HT1080 (cell line): ENCODE data around the gene CRYBB2. TPM values are rescaled to one million over a fixed set of nuclear protein-coding genes. Genes with fewer than 3 reads are reported as not detected.
"Not testable (repeated sequence)": the region's sequence is repeated elsewhere in the genome, so short reads cannot be mapped to it uniquely, and the experiment has no call there.

Source experiments
- DNase-seq: peaks from one replicate; pipeline ENCODE4 v3.0.0-alpha.2; 2015; ENCODE audit warnings: low read depth
- total RNA-seq: library from RNA; depleted of rRNA; stranded (reverse); fragments of >200 nt; shearing (Covaris generic); gene quantifications from 2 replicates; pipeline ENCODE4 v1.2.3, GENCODE V29; 2014

CRYBB2 gene
- total RNA-seq, 1 experiment from 2014 or later: not detected

DNA sequence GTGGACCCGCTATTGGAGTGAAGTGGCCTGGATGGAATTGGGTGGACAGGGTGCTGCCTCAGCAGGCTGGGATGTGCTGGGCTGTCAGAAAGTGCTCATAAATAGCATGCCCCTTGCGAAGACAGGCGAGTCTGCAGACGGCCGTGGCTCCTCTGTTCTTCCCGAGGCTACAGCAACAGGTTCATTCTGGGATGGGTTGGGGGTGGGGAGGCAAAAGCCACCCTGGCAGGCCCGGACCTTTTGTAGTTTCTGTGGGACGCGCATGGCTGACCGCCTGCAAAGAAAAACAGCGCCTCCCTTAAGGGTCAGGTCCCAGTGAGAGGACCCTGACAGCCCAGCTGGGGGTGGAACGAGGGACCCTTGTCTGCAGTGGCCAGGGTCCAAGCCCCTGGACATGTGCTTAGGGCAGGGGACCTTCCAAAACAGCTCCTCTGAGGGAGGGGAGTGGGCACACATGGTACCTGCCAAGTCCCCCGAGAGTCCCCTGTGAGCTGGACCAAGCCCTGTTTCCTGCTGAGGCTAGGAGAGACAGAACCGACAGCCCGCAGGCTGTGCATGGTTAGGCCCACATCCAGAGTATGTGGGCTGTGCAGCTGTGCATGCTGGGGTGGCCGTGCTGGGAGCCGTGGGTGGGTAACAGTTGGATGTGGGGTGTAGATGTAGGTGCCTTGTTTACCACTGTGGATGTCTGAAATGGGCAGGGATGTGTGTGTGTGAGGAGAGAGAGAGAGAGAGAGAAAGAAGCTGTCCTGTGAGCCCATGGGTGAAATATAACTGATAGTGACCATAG lies 19.5 kb upstream of the CRYBB2 start, which contains the start of gene CRYBB3:
CRYBB3 (plus strand) TSS at position 128 of the 790 bp plus-strand sequence. CDS start 1,539 bp downstream, outside the sequence.
- no peak for DNase-seq

DNA sequence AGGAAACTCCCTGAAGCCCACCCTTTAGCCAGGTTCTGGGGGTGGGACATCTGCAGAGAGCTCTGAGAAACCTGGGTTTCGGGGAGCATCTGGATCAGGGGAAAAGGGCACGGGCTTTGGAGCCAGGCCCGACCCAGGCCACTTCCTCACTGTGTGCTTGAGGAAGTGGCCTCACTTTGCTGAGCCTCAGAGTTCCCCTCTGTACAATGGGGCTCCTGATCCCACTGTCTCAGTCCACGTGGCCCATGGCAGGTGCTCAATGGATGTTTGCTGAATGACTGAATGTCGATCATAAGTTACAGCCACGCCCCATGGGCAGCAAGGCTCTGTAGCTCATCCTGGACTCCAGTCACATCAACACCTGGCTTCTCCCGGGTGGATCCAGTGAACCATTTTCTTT lies 18.5 kb upstream of the CRYBB2 start:
- no peak for DNase-seq

DNA sequence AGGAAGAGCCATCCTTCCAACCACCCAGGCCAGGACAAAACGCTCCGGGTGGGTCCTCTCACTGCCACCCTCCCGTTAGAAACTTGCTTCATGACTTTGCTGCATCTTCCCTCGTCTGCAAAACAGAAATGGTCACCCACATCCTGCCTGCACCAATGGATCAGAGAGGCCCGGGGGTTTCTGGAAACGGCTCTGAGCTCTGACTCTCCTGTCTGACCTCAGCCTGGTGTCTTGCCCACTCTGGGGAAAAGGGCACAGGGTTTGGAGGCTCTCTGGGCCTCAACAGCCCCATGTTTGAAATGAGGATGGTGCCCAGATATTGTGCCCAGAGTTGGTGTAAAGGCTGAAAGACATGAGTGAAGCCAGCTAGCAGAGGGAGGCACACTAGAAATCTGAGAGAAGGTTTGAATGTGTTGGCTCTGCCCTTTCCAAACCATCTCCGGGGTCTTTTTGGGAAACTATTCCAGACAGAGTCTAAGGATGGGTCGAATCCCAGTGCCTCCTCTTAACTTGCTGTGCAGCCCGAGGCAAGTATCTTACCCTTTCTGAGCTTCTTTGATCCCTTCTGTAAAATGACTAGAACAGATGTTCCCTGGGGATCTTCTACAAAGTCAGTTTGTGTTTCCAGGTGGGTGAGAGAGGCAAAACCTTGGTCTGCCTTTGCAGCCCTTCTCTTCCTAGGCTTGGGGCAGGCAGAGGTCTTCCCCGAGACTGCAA lies 17.7 kb upstream of the CRYBB2 start:
- DNase-seq: no peak

DNA sequence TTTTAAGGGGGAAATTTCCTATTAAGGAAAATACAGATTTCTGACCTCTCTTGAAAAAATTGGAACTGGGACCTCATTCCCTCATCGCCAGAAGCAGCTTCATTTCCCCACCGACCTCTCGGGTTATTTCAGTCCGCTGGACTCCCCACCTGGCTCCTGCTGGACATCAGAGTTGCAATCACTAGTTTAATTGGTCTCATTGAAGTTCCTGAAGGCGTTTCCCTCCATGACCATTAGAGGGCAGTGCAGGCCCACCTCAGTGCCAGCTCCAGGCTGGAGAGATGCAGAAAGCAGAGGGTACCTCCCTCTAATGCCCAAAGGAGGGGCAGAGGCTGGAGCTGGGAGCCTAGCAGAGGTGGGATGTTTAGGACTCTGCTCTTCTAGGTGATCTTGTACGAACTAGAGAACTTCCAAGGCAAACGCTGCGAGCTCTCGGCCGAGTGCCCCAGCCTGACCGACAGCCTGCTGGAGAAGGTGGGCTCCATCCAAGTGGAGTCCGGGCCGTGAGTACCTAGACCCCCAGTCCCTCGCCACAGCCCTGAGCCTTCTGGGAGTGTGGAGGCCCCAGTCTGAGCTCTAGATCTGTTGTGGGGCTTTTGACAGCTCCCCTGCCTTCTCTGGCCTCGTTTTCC lies 17.0 kb upstream of the CRYBB2 start:
- peak; percentile 54 for DNase-seq

DNA sequence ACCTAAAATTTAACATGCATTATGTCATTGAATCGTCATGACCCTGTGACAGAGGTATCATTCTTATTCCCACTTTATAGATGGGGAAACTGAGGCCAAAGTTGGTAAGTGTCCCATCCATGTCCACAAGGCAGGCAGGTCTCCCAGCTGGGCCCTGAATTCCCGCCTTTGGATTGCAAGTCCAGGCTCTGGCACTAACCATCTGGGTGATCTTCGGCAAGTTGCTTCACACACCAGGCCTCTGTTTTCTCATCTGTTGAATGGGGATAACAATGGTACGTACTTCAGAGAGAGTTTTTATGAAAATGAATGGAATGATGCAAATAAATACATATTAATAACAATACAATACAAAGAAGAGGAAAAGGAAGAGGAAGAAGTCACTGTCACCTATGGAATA lies 16.4 kb upstream of the CRYBB2 start:
- DNase-seq: no peak

DNA sequence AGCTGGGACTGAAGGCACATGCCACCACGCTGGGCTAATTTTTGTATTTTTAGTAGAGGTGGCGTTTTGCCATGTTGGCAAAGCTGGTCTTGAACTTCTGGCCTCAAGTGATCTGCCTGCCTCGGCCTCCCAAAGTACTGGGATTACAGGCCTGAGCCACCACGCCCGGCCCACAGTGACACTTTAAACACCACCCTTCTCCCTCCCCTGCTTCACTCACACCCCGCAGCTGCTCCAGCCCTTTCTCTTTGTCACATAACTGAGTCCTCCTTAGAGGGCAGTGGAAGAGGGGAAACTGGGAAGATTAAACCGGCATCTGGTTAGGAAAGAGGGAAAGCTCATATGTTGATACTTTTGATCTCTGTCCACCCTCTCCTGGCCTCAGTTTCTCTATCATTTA lies 14.9 kb upstream of the CRYBB2 start:
- DNase-seq: not testable (repeated sequence)

DNA sequence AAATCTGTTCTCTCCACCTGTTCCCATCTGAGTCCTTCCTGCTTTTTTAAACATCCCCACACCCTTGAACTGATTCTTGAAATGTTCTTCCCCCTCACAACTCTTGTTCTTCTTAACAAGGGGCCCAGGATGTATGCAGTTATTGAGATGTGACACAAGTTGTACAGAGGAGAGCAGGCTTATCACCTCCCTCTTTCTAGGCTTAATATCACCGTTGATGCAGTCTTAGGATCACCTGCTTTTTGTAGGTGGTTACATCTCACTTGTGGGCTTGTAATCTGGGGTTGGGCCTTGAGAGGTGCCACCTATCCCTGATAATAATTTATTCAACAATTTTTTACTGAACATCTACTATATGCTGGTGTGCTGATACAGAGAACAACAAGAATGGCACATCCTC lies 13.6 kb upstream of the CRYBB2 start:
- no peak for DNase-seq

DNA sequence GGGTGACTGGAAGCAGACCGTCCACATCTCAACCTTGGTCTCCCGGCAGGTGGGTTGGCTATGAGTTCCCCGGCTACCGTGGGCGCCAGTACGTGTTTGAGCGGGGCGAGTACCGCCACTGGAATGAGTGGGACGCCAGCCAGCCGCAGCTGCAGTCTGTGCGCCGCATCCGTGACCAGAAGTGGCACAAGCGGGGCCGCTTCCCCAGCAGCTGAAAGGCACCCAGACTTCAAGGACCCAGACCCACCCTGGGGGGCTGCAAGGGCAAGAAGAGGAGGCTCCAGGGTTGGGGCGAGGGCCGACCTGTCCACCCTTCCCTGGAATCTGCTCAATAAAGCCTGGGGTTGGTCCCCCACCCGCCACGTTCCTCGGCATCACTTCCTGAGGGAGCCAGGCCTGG lies 12.4 kb upstream of the CRYBB2 start:
- no peak for DNase-seq

DNA sequence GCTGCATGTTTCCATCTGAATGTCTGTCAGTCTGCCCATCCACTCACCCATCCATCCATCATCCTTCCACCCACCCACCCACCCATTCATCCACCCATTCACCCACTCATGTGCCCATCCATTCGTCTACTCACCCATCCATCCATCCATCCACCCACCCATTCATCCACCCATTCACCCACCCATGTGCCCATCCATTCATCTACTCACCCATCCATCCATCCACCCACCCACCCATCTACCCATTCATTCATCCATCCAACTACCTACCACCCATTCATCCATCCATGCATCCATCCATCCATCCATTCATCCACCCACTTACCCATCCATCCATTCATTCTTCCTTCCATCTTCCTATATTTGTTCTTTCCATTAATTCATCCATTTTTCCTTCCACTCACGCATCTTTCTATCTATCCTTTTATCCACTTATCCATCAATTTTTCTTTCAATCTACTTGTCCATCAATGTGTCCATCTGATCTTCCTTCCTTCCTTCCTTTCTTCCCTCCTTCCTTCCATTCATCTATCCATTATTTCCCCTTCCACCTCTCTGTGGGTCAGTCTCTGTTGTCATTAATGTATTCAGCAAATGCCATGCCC lies 11.8 kb upstream of the CRYBB2 start:
- DNase-seq: no peak

DNA sequence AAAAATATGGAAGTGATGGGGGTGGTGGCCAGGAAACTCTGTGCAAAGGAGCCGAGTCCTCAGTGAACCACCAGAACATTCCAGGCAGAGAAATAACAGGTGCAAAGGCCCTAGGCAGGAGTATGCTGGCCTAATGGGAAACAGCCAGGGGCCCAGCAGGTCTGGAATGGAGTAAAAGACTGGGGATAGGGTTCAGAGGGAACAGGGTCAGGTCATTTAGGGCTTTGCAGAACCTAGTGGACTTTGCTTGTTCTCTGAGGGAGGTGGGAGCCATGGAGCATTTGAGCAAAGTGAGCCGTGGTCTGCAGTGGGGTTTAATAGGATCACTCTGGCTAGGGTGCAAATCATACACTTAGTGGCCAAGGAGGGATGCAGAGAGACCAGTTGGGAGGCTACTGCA lies 11.1 kb upstream of the CRYBB2 start:
- DNase-seq: no peak

DNA sequence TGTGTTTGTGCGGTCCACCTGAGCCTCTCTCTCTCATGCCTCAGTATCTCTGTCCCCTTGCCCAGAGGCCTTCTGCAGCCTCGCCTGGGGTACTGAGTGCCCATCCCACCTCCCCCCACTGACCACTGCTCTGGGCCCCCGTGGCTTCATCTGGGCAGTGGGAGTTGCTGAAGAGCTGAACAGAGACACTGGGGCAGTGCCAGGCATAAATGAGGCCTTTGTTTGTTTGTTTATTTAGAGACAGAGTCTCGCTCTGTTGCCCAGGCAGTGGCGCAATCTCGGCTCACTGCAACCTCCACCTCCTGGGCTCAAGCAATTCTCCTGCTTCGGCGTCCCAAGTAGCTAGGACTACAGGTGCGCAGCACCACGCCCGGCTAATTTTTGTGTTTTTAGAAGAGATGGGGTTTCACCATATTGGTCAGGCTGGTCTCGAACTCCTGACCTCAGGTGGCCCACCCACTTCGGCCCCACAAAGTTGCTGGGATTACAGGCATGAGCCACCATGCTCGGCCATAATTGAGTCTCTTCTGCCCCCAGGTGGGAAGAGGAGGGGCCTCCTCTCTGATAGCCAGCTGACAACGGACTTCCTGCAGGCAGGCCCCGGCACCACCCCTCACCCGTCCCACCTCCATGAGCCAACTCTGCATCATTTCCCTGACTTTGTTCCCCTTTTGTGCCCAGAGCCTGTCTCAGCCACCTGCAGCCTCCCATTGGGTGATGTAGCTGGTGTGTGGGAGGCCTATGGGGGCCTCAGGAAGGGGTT lies 10.5 kb upstream of the CRYBB2 start:
- DNase-seq: no peak

DNA sequence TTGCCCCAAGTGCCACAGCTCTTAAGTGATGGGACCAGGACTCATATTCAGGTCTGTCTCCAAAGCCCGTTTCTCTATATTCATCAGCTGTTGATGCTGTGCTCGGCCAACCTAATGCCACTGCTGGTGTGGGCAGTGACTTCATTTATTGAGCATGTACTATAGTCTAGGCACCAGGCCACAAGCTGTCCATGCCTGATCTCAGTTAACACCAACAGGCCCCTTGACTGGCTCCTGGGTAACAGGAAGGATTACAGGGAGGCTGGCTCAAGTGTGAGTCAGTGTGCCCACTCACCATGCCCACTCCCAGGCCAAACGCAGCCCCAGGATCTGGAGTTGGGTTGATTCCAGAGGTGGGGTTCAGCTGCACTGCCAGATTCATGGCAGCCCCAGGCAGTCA lies 8.6 kb upstream of the CRYBB2 start:
- DNase-seq: peak; percentile 52

DNA sequence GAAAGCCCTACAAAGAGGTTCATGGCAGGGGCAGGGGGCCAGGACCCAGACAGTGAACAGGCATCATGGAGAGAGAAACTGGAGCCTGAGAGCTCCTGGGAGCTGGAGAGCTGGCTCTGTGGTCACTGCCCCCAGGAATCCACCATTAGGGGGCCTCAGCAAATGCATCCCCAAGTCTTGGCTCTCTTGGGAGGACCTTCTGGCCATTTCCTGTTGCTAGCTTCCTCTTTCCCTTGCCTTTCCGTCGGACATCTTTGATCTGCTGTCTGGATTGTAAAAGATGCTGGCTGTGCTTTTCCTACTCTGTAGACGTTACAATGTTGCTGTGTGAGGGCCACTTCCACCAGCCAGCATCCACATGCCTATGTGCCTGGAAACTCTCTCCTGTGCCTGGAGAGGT lies 7.1 kb upstream of the CRYBB2 start:
- no peak for DNase-seq

DNA sequence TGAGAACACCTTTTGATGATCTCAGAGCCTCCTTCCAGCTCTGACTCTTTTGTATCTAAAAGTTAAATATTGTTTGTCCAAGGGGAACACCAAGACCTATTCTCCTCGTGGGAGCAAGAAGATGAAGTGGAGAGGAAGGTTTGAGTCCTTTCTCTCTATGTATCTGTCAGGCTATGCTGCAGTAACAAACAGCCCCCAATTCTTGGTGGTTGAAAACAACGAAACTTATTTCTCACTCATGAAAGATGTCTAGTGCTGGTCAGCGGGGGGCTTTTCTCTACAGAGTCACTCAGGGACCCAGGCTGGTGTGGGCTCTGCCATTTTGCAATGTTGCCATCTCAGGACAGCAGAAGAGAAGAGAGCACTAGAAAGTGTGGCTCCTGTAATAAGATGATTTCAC lies 6.2 kb upstream of the CRYBB2 start:
- DNase-seq: no peak

DNA sequence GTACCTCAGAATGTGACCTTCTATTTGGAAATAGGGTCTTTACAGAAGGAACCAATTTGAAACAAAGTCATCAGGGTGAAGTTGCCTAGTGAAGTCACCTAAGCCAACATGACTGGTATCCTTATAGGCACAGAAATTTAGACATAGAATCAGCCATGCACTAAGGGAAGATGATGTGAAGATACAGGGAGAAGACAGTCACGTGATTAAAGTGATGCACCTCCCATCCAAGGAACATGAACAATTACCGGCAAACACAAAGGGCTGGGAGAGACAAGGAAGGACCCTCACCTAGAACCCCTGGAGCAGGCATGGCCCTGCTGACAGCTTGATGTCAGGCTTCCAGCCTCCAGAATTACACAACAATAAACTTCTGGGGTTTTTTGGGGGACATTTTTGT lies 3.2 kb upstream of the CRYBB2 start:
- DNase-seq: no peak

DNA sequence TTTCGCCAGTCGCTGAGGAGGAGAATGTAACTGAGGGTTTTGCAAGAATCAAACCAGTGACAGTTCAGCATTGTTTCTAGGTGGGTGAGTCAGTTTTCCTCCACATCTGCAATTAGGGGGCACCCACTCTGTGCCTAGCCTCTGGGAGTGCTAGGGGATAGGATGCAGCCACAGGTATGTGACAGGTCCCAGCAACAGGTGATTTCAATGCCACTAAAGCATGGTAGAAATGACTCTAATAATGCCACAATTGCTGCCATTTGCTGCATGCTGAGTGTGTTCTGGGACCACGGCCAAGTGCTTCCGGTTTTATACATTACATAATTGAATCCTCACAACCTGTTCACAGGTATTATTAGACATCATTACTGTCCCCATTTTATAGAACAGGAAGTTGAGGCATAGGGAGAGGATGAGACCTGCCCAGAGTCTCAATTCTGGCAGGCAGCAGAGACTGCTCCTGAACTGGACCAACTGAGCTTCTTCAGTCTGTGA lies 556 bp downstream of the CRYBB2 start:
- no peak for DNase-seq

DNA sequence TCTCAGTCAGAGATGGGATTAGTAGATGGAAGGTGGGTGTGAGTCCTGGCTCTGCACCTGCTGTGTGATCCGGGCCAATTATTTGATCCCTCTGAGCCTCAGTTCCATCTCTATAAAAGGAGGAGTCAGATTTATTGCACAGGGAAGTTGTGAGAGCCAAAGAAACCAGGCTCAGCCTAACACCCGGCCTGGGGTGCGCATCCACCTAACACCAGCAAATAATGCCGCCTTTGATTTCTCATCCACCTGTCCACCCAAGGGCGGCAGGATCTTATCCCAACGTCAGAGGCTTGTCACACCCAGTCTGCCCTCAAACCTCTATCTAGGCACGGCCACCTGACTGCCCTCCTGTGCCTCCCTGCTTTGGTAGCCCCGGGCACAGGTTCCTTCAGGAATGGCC lies 2.4 kb downstream of the CRYBB2 start:
- no peak for DNase-seq

DNA sequence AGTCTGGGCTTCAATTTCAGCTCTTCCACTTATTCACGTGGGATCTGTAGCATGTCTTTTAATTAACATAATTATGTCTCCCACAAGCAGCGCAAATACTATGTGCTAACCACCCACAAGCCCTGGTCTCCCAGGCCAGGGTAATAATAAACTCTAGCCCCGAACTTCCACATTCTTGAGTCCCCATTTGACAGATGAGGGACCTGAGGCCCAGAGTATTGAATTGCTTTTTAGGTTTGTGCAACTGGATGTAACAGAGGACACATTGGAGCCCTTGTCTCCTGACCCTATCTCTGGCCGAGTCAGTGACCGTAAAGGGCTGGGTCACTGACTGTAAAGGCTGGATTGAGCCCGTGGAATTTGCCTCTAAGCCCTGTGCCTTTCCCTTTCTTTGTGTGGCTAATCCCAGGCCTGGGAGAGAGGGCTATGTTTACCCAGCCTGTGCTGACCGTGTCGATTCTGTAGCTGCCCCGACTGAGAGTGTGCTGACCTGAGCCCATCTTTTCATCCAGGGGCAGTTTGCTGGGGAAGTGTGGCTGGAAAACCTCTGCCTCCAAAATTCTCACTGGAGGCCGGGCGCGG lies 3.9 kb downstream of the CRYBB2 start:
- no peak for DNase-seq

DNA sequence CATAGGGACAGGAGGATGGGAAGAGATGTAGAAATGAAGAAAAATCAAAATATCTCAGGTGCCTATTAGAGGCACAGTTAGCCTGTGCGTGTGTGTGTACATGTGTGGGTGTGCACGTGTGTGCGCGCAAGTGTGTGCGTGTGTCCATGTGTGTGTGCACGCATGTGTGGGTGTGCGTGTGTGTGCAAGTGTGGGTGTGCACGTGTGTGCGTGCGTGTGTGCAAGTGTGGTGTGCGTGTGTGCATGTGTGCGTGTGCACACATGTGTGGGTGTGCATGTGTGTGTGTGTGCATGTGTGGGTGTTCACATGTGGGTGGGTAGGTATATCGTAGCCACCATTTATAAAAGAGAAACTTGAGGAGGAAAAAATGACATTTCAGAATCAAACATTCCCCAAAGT lies 9.4 kb downstream of the CRYBB2 start:
- no peak for DNase-seq

DNA sequence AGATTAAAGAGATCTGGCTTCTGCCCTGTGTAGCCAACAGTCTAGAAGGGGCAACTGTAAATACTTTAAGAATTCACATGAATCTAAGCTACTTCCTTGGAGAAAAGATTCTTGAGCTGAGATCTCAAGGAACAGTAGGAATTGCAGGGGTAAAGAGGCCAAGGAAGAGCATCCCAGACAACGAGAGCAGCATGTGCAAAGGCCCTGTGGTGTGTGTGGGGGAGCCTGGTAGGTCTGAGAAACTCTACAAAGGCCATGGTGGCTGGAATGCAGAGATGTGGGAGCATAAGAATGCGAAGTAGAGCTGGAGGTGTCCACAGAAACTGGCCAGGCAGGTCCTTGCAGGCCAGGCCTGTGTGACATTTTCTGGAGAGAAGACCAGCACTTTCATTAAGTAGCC lies 11.3 kb downstream of the CRYBB2 start:
- not testable (repeated sequence) for DNase-seq

DNA sequence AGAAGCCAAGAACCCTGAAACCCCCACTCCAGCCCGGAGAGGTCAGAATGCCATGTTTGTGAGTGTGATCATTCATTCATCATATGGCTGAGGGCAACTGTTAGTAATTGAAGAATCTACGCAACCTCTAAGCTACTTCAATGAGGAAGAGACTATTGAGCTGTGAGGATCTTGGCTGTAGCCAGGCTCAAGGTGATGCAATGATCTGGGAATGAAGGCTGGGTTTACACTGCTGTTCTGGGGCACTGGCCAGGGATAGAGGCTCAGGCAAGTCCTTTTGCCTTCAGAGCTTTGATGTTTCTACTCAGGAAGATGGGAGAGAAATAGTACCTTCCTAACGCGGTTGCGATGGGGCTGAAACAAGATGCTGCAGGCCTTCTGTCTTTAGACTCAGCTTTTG lies 12.9 kb downstream of the CRYBB2 start:
- no peak for DNase-seq
